ENCODE results near the gene MRPL57. TPM values are rescaled to one million over a fixed set of nuclear protein-coding genes. Genes with fewer than 3 reads are reported as not detected.
"Not testable (repeated sequence)": the region's sequence is repeated elsewhere in the genome, so short reads cannot be mapped to it uniquely, and the experiment has no call there.

Gene MRPL57
- total and polyA plus RNA-seq, 2 donors (not counting 1 experiment from before 2014, with no cell fraction given), result 7.8 to 12.1 TPM

GRCh38 chr13:21197606-21198225, 21.3 kb downstream of the MRPL57 start:
- H3K4me3 ChIP-seq (ENCODE audit: control extremely low read depth in 1 of 5, extremely low read depth in 1 of 5, insufficient read depth in 1 of 5, low read depth in 2 of 5, low read length in 4 of 5); H4K20me1 ChIP-seq (ENCODE audit: control insufficient read depth, insufficient read depth, low read length, poor library complexity, severe bottlenecking); CTCF ChIA-PET; H3K36me3 ChIP-seq (replicated peaks in 1 of 2; ENCODE audit: control extremely low read depth in 1 of 2, control insufficient read depth in 1 of 2, extremely low read depth in 1 of 2, insufficient read depth in 2 of 2, low read length in 1 of 2); H3K9me3 ChIP-seq (ENCODE audit: control extremely low read depth in 1 of 3, control insufficient read depth in 2 of 3, insufficient read depth in 1 of 3, low read length in 2 of 3); DNase-seq; H3K27me3 ChIP-seq (replicated peaks in 1 of 4; ENCODE audit: control extremely low read depth in 1 of 4, control insufficient read depth in 3 of 4, insufficient read depth in 4 of 4, low read length in 3 of 4); H3K9me3 Mint-ChIP-seq (ENCODE audit: insufficient read depth); H3K27ac ChIP-seq (ENCODE audit: low read length in 2 of 2); H3K27me3 Mint-ChIP-seq; H2AFZ ChIP-seq (ENCODE audit: insufficient read depth, low read depth, low read length, poor library complexity, severe bottlenecking); H3K4me1 Mint-ChIP-seq; POLR2A ChIA-PET; H3K4me2 ChIP-seq (replicated peaks; ENCODE audit: low read depth, low read length, poor library complexity, severe bottlenecking); H3K4me1 ChIP-seq (ENCODE audit: control insufficient read depth in 2 of 2, insufficient read depth in 2 of 2, low read length in 2 of 2); H3K79me2 ChIP-seq (ENCODE audit: control insufficient read depth, insufficient read depth, low read length); ATAC-seq (ENCODE audit: low read depth); intact Hi-C loops (cut with micrococcal nuclease); H3K27ac Mint-ChIP-seq; H3K4me3 Mint-ChIP-seq; H3K9ac ChIP-seq (ENCODE audit: low read length): not testable (repeated sequence)
- whole genome bisulfite sequencing (ENCODE audit: insufficient coverage), result 94% methylated on average over 3 of the region's 9 CpGs

- H3K9me3 ChIP-seq (ENCODE audit: control extremely low read depth in 1 of 3, control insufficient read depth in 2 of 3, insufficient read depth in 1 of 3, low read length in 2 of 3); H4K20me1 ChIP-seq (ENCODE audit: control insufficient read depth, insufficient read depth, low read length, poor library complexity, severe bottlenecking); H3K4me2 ChIP-seq (replicated peaks; ENCODE audit: low read depth, low read length, poor library complexity, severe bottlenecking); POLR2A ChIA-PET; H3K36me3 ChIP-seq (replicated peaks in 1 of 2; ENCODE audit: control extremely low read depth in 1 of 2, control insufficient read depth in 1 of 2, extremely low read depth in 1 of 2, insufficient read depth in 2 of 2, low read length in 1 of 2); H3K27ac Mint-ChIP-seq; H3K4me1 Mint-ChIP-seq; H3K9me3 Mint-ChIP-seq (ENCODE audit: insufficient read depth); H3K27me3 ChIP-seq (replicated peaks in 1 of 4; ENCODE audit: control extremely low read depth in 1 of 4, control insufficient read depth in 3 of 4, insufficient read depth in 4 of 4, low read length in 3 of 4); H3K79me2 ChIP-seq (ENCODE audit: control insufficient read depth, insufficient read depth, low read length); intact Hi-C loops (cut with micrococcal nuclease); DNase-seq; H3K4me3 ChIP-seq (ENCODE audit: control extremely low read depth in 1 of 5, extremely low read depth in 1 of 5, insufficient read depth in 1 of 5, low read depth in 2 of 5, low read length in 4 of 5); H2AFZ ChIP-seq (ENCODE audit: insufficient read depth, low read depth, low read length, poor library complexity, severe bottlenecking); CTCF ChIA-PET; H3K27me3 Mint-ChIP-seq; ATAC-seq (ENCODE audit: low read depth); H3K27ac ChIP-seq (ENCODE audit: low read length in 2 of 2); H3K9ac ChIP-seq (ENCODE audit: low read length); H3K4me3 Mint-ChIP-seq; H3K4me1 ChIP-seq (ENCODE audit: control insufficient read depth in 2 of 2, insufficient read depth in 2 of 2, low read length in 2 of 2): not testable (repeated sequence)
- 77% methylated on average over 2 of the region's 4 CpGs for WGBS (ENCODE audit: insufficient coverage)
Observed at GRCh38 chr13:21198391-21198790, 21.9 kb downstream of the MRPL57 start.

GRCh38 chr13:21201456-21202190, 25.2 kb downstream of the MRPL57 start:
- H3K9me3 ChIP-seq (ENCODE audit: control extremely low read depth in 1 of 3, control insufficient read depth in 2 of 3, insufficient read depth in 1 of 3, low read length in 2 of 3); H3K4me1 Mint-ChIP-seq; H3K27ac Mint-ChIP-seq; H3K4me2 ChIP-seq (replicated peaks; ENCODE audit: low read depth, low read length, poor library complexity, severe bottlenecking); H2AFZ ChIP-seq (ENCODE audit: insufficient read depth, low read depth, low read length, poor library complexity, severe bottlenecking); DNase-seq; H3K9ac ChIP-seq (ENCODE audit: low read length); intact Hi-C loops (cut with micrococcal nuclease); H3K27ac ChIP-seq (ENCODE audit: low read length in 2 of 2); H3K27me3 ChIP-seq (replicated peaks in 1 of 4; ENCODE audit: control extremely low read depth in 1 of 4, control insufficient read depth in 3 of 4, insufficient read depth in 4 of 4, low read length in 3 of 4); H3K27me3 Mint-ChIP-seq; H3K36me3 ChIP-seq (replicated peaks in 1 of 2; ENCODE audit: control extremely low read depth in 1 of 2, control insufficient read depth in 1 of 2, extremely low read depth in 1 of 2, insufficient read depth in 2 of 2, low read length in 1 of 2); H4K20me1 ChIP-seq (ENCODE audit: control insufficient read depth, insufficient read depth, low read length, poor library complexity, severe bottlenecking); ATAC-seq (ENCODE audit: low read depth); H3K9me3 Mint-ChIP-seq (ENCODE audit: insufficient read depth); H3K4me1 ChIP-seq (ENCODE audit: control insufficient read depth in 2 of 2, insufficient read depth in 2 of 2, low read length in 2 of 2); H3K4me3 ChIP-seq (ENCODE audit: control extremely low read depth in 1 of 5, extremely low read depth in 1 of 5, insufficient read depth in 1 of 5, low read depth in 2 of 5, low read length in 4 of 5); H3K79me2 ChIP-seq (ENCODE audit: control insufficient read depth, insufficient read depth, low read length); POLR2A ChIA-PET; CTCF ChIA-PET; H3K4me3 Mint-ChIP-seq: not testable (repeated sequence)

Measured in B cell (primary cell).